GM12878 (cell line): Measurements from ENCODE around the gene PAPLN. TPM values are rescaled to one million over a fixed set of nuclear protein-coding genes. Genes with fewer than 3 reads are reported as not detected.

Source experiments
- ATAC-seq: fragments of 200-7000 bp; cut with Tn5 transposase; 3 replicates; pipeline ENCODE4 v1.9.1; 2020; ENCODE audit warnings: mild to moderate bottlenecking, moderate library complexity
- BruUV-seq: library from RNA; stranded (reverse); fragments of 400-500 nt; replicated peaks from 2 replicates; lab custom pipeline; 2021; lab: Mats Ljungman, UMichigan
- CTCF ChIA-PET: fragments of 300-600 bp; sonication (Branson Sonifier 250); formaldehyde crosslinking; extraction: SDS; loops from one replicate; lab custom pipeline; 2021; ENCODE audit warnings: inconsistent platforms; lab: Yijun Ruan, JAX
- POLR2A ChIA-PET: fragments of 350-600 bp; formaldehyde crosslinking; extraction: SDS; loops from one replicate; lab custom pipeline; 2021; ENCODE audit warnings: inconsistent platforms; lab: Charles Lee
- RAD21 ChIA-PET: fragments of 300-600 bp; sonication (Branson Sonifier 250); formaldehyde crosslinking; loops from one replicate; lab custom pipeline; 2023; ENCODE audit warnings: antibody characterized with exemption; ENCODE audit not compliant: unreplicated experiment; lab: Charles Lee
- SMC1A ChIA-PET: fragments of 300-600 bp; sonication (Branson Sonifier 250); formaldehyde crosslinking; loops from one replicate; lab custom pipeline; 2023; ENCODE audit not compliant: unreplicated experiment, uncharacterized antibody; lab: Charles Lee
- DNase-seq: peaks from one replicate; pipeline ENCODE4 v3.0.0-alpha.2; 2011; ENCODE audit warnings: low read depth, low spot score
- FAIRE-seq: peaks from 3 replicates; lab custom pipeline; 2011; peaks lifted over from hg19 to GRCh38; lab: Jason Lieb, UNC
- H2AFZ ChIP-seq: 2 replicates; pipeline ENCODE4 v1.6.0; 2011; ENCODE audit warnings: low read depth, low read length, control low read depth; ENCODE audit not compliant: control insufficient read depth
- H3K27ac ChIP-seq: 2 replicates; pipeline ENCODE4 v1.5.1; 2011; ENCODE audit warnings: control low read depth; ENCODE audit not compliant: control insufficient read depth, insufficient read depth
- H3K27me3 ChIP-seq, 2 experiments: replicated peaks in 1 of 2; 2 replicates each; pipeline versions ENCODE4 v1.6.0 to v1.6.1; 2011; ENCODE audit warnings: low read length in 1 of 2; ENCODE audit not compliant: control insufficient read depth in 2 of 2, insufficient read depth in 2 of 2
- H3K36me3 ChIP-seq, 2 experiments: 2 replicates each; pipeline ENCODE4 v1.5.1; 2011; ENCODE audit warnings: low read length in 1 of 2; ENCODE audit not compliant: control insufficient read depth in 2 of 2, insufficient read depth in 2 of 2
- H3K4me1 ChIP-seq: 2 replicates; pipeline ENCODE4 v1.6.1; 2011; ENCODE audit warnings: mild to moderate bottlenecking, low read length, moderate library complexity, mixed read lengths; ENCODE audit not compliant: control insufficient read depth, insufficient read depth
- H3K4me2 ChIP-seq: 2 replicates; pipeline ENCODE4 v1.6.0; 2011; ENCODE audit warnings: control low read depth; ENCODE audit not compliant: control insufficient read depth, insufficient read depth
- H3K4me3 ChIP-seq: fragments of 200-600 bp; sonication (generic); 2 replicates; pipeline ENCODE4 v1.5.1; 2016
- H3K79me2 ChIP-seq: 2 replicates; pipeline ENCODE4 v1.6.0; 2011; ENCODE audit warnings: low read length; ENCODE audit not compliant: control insufficient read depth, insufficient read depth
- H3K9ac ChIP-seq: 2 replicates; pipeline ENCODE4 v1.8.0; 2011; ENCODE audit warnings: low read length, control low read depth, mixed read lengths; ENCODE audit not compliant: control insufficient read depth, insufficient read depth
- H3K9me3 ChIP-seq: replicated peaks from 3 replicates; pipeline ENCODE4 v1.5.1; 2011; ENCODE audit warnings: mild to moderate bottlenecking, low read length; ENCODE audit not compliant: control insufficient read depth, insufficient read depth
- H4K20me1 ChIP-seq: 2 replicates; pipeline ENCODE4 v1.6.0; 2011; ENCODE audit not compliant: control insufficient read depth, insufficient read depth
- BACH1 ChIP-seq: fragments of 450-650 bp; IDR thresholded peaks from 2 replicates; pipeline ENCODE4 v1.6.1; 2017; ENCODE audit warnings: mild to moderate bottlenecking, borderline replicate concordance
- CBX3 ChIP-seq: fragments of 200-600 bp; sonication (generic); IDR thresholded peaks from 2 replicates; pipeline ENCODE4 v1.6.1; 2016; ENCODE audit warnings: low read depth, borderline replicate concordance
- DPF2 ChIP-seq: fragments of 450-650 bp; IDR thresholded peaks from 2 replicates; pipeline ENCODE4 v1.6.1; 2017; ENCODE audit warnings: mild to moderate bottlenecking
- EED ChIP-seq: sonication (generic); IDR thresholded peaks from 2 replicates; pipeline ENCODE4 v1.6.1; 2016; ENCODE audit warnings: antibody characterized with exemption, low read depth
- ETV6 ChIP-seq, 2 experiments: fragments of 450-650 bp in 1 of 2; IDR thresholded peaks in 1 of 2; conservative IDR thresholded peaks in 1 of 2; 2 replicates each; pipeline ENCODE4 v1.6.1; 2014; ENCODE audit warnings: antibody characterized with exemption in 1 of 2, borderline replicate concordance in 1 of 2, low read depth in 1 of 2, mild to moderate bottlenecking in 1 of 2, moderate library complexity in 1 of 2
- FOXK2 ChIP-seq: fragments of 450-650 bp; IDR thresholded peaks from 2 replicates; pipeline ENCODE4 v1.6.1; 2017; ENCODE audit warnings: mild to moderate bottlenecking, moderate library complexity
- IKZF1 ChIP-seq: fragments of 450-650 bp; conservative IDR thresholded peaks from 2 replicates; pipeline ENCODE4 v1.6.1; 2017; ENCODE audit warnings: antibody characterized with exemption, mild to moderate bottlenecking
- IKZF2 ChIP-seq, 2 experiments: fragments of 450-650 bp; IDR thresholded peaks; 2 replicates each; pipeline ENCODE4 v1.6.1; 2017; ENCODE audit warnings: mild to moderate bottlenecking in 2 of 2, moderate library complexity in 2 of 2
- JUND ChIP-seq: IDR thresholded peaks from 2 replicates; pipeline ENCODE4 v1.6.1; 2012; ENCODE audit warnings: low read depth, mild to moderate bottlenecking, low read length, improper control_type of control experiment, moderate library complexity
- MTA2 ChIP-seq: fragments of 450-650 bp; IDR thresholded peaks from 2 replicates; pipeline ENCODE4 v1.6.1; 2016; ENCODE audit warnings: low read depth, mild to moderate bottlenecking, moderate library complexity
- NKRF ChIP-seq: fragments of 450-650 bp; conservative IDR thresholded peaks from 2 replicates; pipeline ENCODE4 v1.6.1; 2017; ENCODE audit warnings: mild to moderate bottlenecking, moderate library complexity
- PAX5 ChIP-seq: IDR thresholded peaks from 2 replicates; pipeline ENCODE4 v1.6.1; 2011; ENCODE audit warnings: low read depth, low read length, borderline replicate concordance
- POLR2A ChIP-seq: IDR thresholded peaks from 2 replicates; pipeline ENCODE4 v1.6.1; 2011; ENCODE audit warnings: low read depth, mild to moderate bottlenecking, low read length
- TAF1 ChIP-seq: IDR thresholded peaks from 2 replicates; pipeline ENCODE4 v1.6.1; 2011; ENCODE audit warnings: mild to moderate bottlenecking, low read depth, low read length, borderline replicate concordance
- ZBTB40 ChIP-seq: fragments of 450-650 bp; IDR thresholded peaks from 2 replicates; pipeline ENCODE4 v1.6.1; 2016; ENCODE audit warnings: mild to moderate bottlenecking, moderate library complexity, borderline replicate concordance
- WGBS: methylation state at CpG from one replicate; pipeline ENCODE4 v1.1.6; 2016; ENCODE audit warnings: low lambda C conversion rate; ENCODE audit not compliant: insufficient replicate concordance, insufficient coverage; ENCODE audit errors: missing lambda C conversion rate; 5-methylcytosine and 5-hydroxymethylcytosine counted together
- in situ Hi-C: fragments of 300-500 bp; cut with MboI; formaldehyde crosslinking; loops from 9 replicates; pipeline ENCODE4 v1.14.3; 2018; ENCODE audit warnings: mixed read lengths
- intact Hi-C: fragments of 100-400 bp; cut with micrococcal nuclease; formaldehyde crosslinking; loops from one replicate; pipeline ENCODE4 v1.14.2; 2022; ENCODE audit not compliant: unreplicated experiment
- polyA plus RNA-seq, 11 experiments: library from polyadenylated mRNA; depleted of rRNA in 4 of 11; unstranded in 6 of 11; stranded (reverse) in 5 of 11; fragments of >200 nt; fragmentation: Nextera tagmentation in 4 of 11; fragmentation: Illumina TruSeq in 1 of 11; extraction: Ambion mirVana in 4 of 11; extraction: Trizol in 1 of 11; gene quantifications; 1 replicate in 1 of 11; 2 replicates in 10 of 11; pipeline versions ENCODE4 v1.2.1 to v1.2.3, GENCODE V29; 2011 to 2016; ENCODE audit warnings: inconsistent platforms in 2 of 11, missing spikeins in 2 of 11, low read depth in 1 of 11
- total RNA-seq, 4 experiments: library from RNA; depleted of rRNA in 3 of 4; stranded (reverse); fragments of >200 nt in 3 of 4; fragmentation: Illumina TruSeq in 1 of 4; extraction: Trizol in 1 of 4; gene quantifications; 2 replicates each; pipeline versions ENCODE4 v1.2.1 to v1.2.3, GENCODE V29; 2013 to 2021

Gene PAPLN
- total and polyA plus RNA-seq, 10 of the 15 experiments (the other 5 are each of a cell fraction or from before 2014, with no cell fraction given) = 1.8 to 19.8 (median 7.4) TPM

GRCh38 chr14:73245480-73246325 is 8.4 kb downstream of the PAPLN start:
- FAIRE-seq = no peak
- 0 out of 2 replicates have a peak, but pooled peaks cover 4% of the 10 kb centered on the region for H4K20me1 ChIP-seq
- H3K36me3 ChIP-seq = no peaks in the 10 kb centered on the region
- intact Hi-C loops (loop anchor here (5.0 kb wide), 3 partner anchors 47 to 227 kb away; partner anchors contain the start of gene NUMB), in situ Hi-C loops (no loop called here)
- ChIA-PET CTCF (interaction anchor here (0.6 to 1.2 kb wide), 2 partner anchors 188 to 226 kb away, joined by 3 to 4 read pairs; no protein-coding TSS in a partner anchor), SMC1A (interaction anchor here (0.6 to 1.4 kb wide), 5 partner anchors 14 to 227 kb away, joined by 3 to 4 read pairs (median 3); no protein-coding TSS in a partner anchor), RAD21 (interaction anchor here (1.3 to 1.7 kb wide), 7 partner anchors 10 to 226 kb away, joined by 3 to 6 read pairs (median 5); no protein-coding TSS in a partner anchor), POLR2A (interaction anchor here (0.7 to 1.4 kb wide), 5 partner anchors 26 to 232 kb away, joined by 3 to 4 read pairs (median 3); no protein-coding TSS in a partner anchor)
- H3K4me2 ChIP-seq = peak overlapping the region; percentile 94
- peak overlapping the region; percentile 66 for H3K4me3 ChIP-seq
- peak overlapping the region; percentile 52 for H3K9ac ChIP-seq
- peak; percentile 71 for ATAC-seq
- peaks cover 58% of the 10 kb centered on the region for H3K4me1 ChIP-seq
- peak overlapping the region; percentile 15 for H3K27ac ChIP-seq
- no peaks in the 10 kb centered on the region for H3K9me3 ChIP-seq
- no peak for DNase-seq
- BruUV-seq = no TSS peak
- 6% methylated on average over 41 of the region's 64 CpGs for WGBS
- no peaks in the 10 kb centered on the region for H3K27me3 ChIP-seq
- peaks cover 4% of the 10 kb centered on the region; the same call in 1 of the 2 replicates for H3K79me2 ChIP-seq
- peak overlapping the region; percentile 83 for H2AFZ ChIP-seq
- TF ChIP-seq POLR2A (peak; percentile 71), PAX5 (0 out of 2 replicates have a peak, but pooled peaks have one; percentile 28), NKRF (0 out of 2 replicates have a peak, but pooled peaks have one; percentile 18), IKZF2 (IDR thresholded peaks at IDR 0.05) (peak; percentile 51 to 61; a peak in 3 of 4 replicates), MTA2 (no peak), EED (peak; percentile 72), ZBTB40 (peak; percentile 53; the same call in 1 of the 2 replicates), CBX3 (no peak), DPF2 (peak; percentile 52), IKZF1 (peak; percentile 95), JUND (no peak), BACH1 (peak; percentile 19; the same call in 1 of the 2 replicates), ETV6 (conservative IDR thresholded peaks at IDR 0.05 in 1 of 2, IDR thresholded peaks at IDR 0.05 in 1 of 2; ENCODE audit: borderline replicate concordance in 1 of 2, low read depth in 1 of 2) (peak in 1 of 2 experiments; percentile 38; a peak in 1 of 4 replicates), FOXK2 (no peak), TAF1 (peak; percentile 48; the same call in 1 of the 2 replicates)
